ENCODE measurements around the gene ZCCHC24. TPM values are rescaled to one million over a fixed set of nuclear protein-coding genes. Genes with fewer than 3 reads are reported as not detected.

Gene ZCCHC24
- total RNA-seq, 1 experiment from 2014 or later: 3.1 TPM

GRCh38 chr10:79354141-79354540, 91.3 kb downstream of the ZCCHC24 start:
- no peak for TF ChIP-seq CTCF (IDR thresholded peaks at IDR 0.05; ENCODE audit: insufficient read depth in 1 of 2, low read depth in 1 of 2, low read length in 1 of 2, severe bottlenecking in 1 of 2, unreplicated experiment in 1 of 2)
- Mint-ChIP-seq H3K27me3 (ENCODE audit: insufficient read depth, unreplicated experiment) (no peaks in the 10 kb centered on the region), H3K27ac (ENCODE audit: unreplicated experiment) (no peak overlapping the region), H3K9me3 (ENCODE audit: unreplicated experiment) (no peaks in the 10 kb centered on the region), H3K36me3 (ENCODE audit: insufficient read depth, unreplicated experiment) (peaks cover 79% of the 10 kb centered on the region), H3K4me1 (ENCODE audit: low read depth, unreplicated experiment) (peaks cover 8% of the 10 kb centered on the region), H3K4me3 (ENCODE audit: unreplicated experiment) (no peak overlapping the region)
- H3K4me3 ChIP-seq (ENCODE audit: low read depth, low read length): no peak overlapping the region
- POLR2A ChIA-PET: interaction anchor here (0.5 kb wide), 1 partner anchor 852 kb away, joined by 4 read pairs; no protein-coding TSS in a partner anchor
- peaks cover 17% of the 10 kb centered on the region for H3K4me1 ChIP-seq
- CTCF ChIA-PET: interaction anchor here (0.6 kb wide), 1 partner anchor 36 kb away, joined by 3 read pairs; no protein-coding TSS in a partner anchor
- no peaks in the 10 kb centered on the region for H3K27me3 ChIP-seq (replicated peaks; ENCODE audit: control insufficient read depth, insufficient read depth, low read length)
- intact Hi-C loops (cut with micrococcal nuclease; ENCODE audit: unreplicated experiment): no loop called here
- TSS peak; percentile 10 for BruUV-seq (replicated peaks)
- no peak for DNase-seq
- peaks cover 22% of the 10 kb centered on the region for H3K36me3 ChIP-seq (ENCODE audit: control insufficient read depth, insufficient read depth, low read length)
- no peaks in the 10 kb centered on the region for H3K9me3 ChIP-seq

- Histone ChIP-seq H3K9me3 (no peaks in the 10 kb centered on the region), H3K4me3 (ENCODE audit: low read depth, low read length) (no peak overlapping the region), H3K36me3 (ENCODE audit: control insufficient read depth, insufficient read depth, low read length) (peaks cover 22% of the 10 kb centered on the region), H3K27me3 (replicated peaks; ENCODE audit: control insufficient read depth, insufficient read depth, low read length) (no peaks in the 10 kb centered on the region), H3K4me1 (peaks cover 15% of the 10 kb centered on the region)
- Mint-ChIP-seq H3K27ac (ENCODE audit: unreplicated experiment) (no peak overlapping the region), H3K4me1 (ENCODE audit: low read depth, unreplicated experiment) (peaks cover 8% of the 10 kb centered on the region), H3K9me3 (ENCODE audit: unreplicated experiment) (no peaks in the 10 kb centered on the region), H3K36me3 (ENCODE audit: insufficient read depth, unreplicated experiment) (peaks cover 83% of the 10 kb centered on the region), H3K4me3 (ENCODE audit: unreplicated experiment) (no peak overlapping the region), H3K27me3 (ENCODE audit: insufficient read depth, unreplicated experiment) (no peaks in the 10 kb centered on the region)
- ChIA-PET CTCF (interaction anchor here (0.6 kb wide), 1 partner anchor 36 kb away, joined by 3 read pairs; no protein-coding TSS in a partner anchor), POLR2A (interaction anchor here (0.5 kb wide), 1 partner anchor 853 kb away, joined by 4 read pairs; no protein-coding TSS in a partner anchor)
- TF ChIP-seq CTCF (IDR thresholded peaks at IDR 0.05; ENCODE audit: insufficient read depth in 1 of 2, low read depth in 1 of 2, low read length in 1 of 2, severe bottlenecking in 1 of 2, unreplicated experiment in 1 of 2): no peak
- no TSS peak for BruUV-seq (replicated peaks)
- intact Hi-C loops (cut with micrococcal nuclease; ENCODE audit: unreplicated experiment): no loop called here
- no peak for DNase-seq
These were observed 91.7 kb downstream of the ZCCHC24 start for GRCh38 chr10:79353726-79354125.

- Mint-ChIP-seq H3K27ac (ENCODE audit: unreplicated experiment) (no peak overlapping the region), H3K9me3 (ENCODE audit: unreplicated experiment) (no peaks in the 10 kb centered on the region), H3K4me1 (ENCODE audit: low read depth, unreplicated experiment) (peaks cover 3% of the 10 kb centered on the region), H3K36me3 (ENCODE audit: insufficient read depth, unreplicated experiment) (peaks cover 90% of the 10 kb centered on the region), H3K4me3 (ENCODE audit: unreplicated experiment) (no peak overlapping the region), H3K27me3 (ENCODE audit: insufficient read depth, unreplicated experiment) (no peaks in the 10 kb centered on the region)
- BruUV-seq (replicated peaks): no TSS peak
- H3K4me1 ChIP-seq: peaks cover 7% of the 10 kb centered on the region
- ChIA-PET CTCF (no interaction called here), POLR2A (no interaction called here)
- peaks cover 22% of the 10 kb centered on the region for H3K36me3 ChIP-seq (ENCODE audit: control insufficient read depth, insufficient read depth, low read length)
- H3K9me3 ChIP-seq: no peaks in the 10 kb centered on the region
- no peak for TF ChIP-seq CTCF (IDR thresholded peaks at IDR 0.05; ENCODE audit: insufficient read depth in 1 of 2, low read depth in 1 of 2, low read length in 1 of 2, severe bottlenecking in 1 of 2, unreplicated experiment in 1 of 2)
- H3K27me3 ChIP-seq (replicated peaks; ENCODE audit: control insufficient read depth, insufficient read depth, low read length): no peaks in the 10 kb centered on the region
- intact Hi-C loops (cut with micrococcal nuclease; ENCODE audit: unreplicated experiment): no loop called here
- no peak overlapping the region for H3K4me3 ChIP-seq (ENCODE audit: low read depth, low read length)
- no peak for DNase-seq
These were observed 92.4 kb downstream of the ZCCHC24 start for GRCh38 chr10:79353000-79353406.

Measured in Caco-2 (cell line).